Jurkat, Clone E6-1 (cell line): ENCODE results near the gene NES.
A peak's percentile ranks its signal among the peaks of the same experiment; 100 is the strongest.

Experiments used
- DNase-seq: peaks from one replicate; pipeline ENCODE4 v3.0.0-alpha.2; 2011; ENCODE audit warnings: low read depth, low spot score
- H3K4me3 ChIP-seq: 2 replicates; pipeline ENCODE4 v1.5.1; 2011; ENCODE audit warnings: mild to moderate bottlenecking, low read length, control low read depth, moderate library complexity

NES gene

DNA sequence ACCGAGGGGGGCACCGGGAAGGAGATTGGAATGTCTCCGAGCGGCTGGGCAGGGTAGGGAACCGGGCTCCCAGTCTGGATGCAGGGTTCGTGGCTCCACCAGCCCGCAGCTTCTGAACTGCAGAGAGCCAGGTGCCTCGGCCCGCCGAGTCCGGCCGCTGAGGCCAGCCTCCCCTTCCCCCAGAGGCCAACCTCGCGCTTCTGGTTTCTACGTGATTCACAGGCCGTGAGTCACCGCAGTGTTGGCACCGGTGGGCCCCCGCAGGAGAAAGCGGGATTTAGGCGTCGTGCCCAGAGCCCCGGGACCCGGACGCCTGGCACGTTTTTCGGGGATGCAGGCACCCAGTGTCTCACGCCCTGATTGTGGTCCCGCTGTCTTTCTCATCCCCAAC lies 27.7 kb upstream of the NES start:
- no peak overlapping the region for H3K4me3 ChIP-seq
- no peak for DNase-seq

DNA sequence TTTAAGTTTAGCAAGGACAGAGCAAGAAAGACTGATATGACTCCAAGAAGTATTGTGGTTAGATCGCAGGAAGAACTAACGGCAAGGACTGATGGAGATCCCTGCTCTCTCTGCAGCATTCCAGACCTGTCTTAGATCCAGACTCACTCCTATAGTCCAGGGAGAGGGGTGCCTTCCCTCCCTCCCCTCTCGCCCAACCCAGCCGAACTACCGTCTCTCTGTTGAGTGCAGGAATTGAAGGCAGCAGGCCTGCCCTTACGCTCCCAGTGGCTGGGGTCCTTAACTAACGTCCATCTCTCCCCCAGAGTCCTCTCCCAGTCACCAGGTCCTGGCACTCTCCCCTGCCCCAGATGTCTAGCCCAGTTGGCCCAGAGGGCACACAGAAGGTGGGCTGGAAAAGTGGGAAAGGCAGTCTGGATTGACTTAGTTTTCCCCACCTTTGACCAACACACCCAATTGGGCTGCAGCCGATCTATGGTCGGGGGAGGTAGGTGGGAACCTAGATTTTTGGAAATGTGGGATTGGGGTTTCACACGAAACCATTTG lies 27.0 kb upstream of the NES start:
- H3K4me3 ChIP-seq, result no peak overlapping the region
- DNase-seq, result no peak

DNA sequence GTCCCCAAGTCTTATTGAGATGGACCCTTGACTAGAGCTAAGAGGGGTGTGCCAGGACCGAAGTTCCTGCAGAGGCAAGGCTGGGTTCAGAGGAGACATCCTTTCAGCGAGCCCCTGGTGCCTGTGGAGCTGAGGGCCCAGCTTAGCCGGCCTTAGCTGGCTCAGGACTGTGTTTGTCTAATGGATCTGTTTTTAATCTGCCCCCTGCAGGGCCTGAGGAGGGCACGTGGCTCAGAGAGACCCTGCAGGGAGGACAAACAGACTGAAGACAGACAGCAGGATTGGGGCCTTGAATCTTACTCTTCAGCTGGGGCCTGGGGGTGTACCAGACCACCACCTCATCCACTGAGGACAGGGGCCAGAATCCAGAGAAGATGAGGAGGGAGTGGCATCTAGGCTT lies 26.5 kb upstream of the NES start:
- H3K4me3 ChIP-seq, result no peak overlapping the region

DNA sequence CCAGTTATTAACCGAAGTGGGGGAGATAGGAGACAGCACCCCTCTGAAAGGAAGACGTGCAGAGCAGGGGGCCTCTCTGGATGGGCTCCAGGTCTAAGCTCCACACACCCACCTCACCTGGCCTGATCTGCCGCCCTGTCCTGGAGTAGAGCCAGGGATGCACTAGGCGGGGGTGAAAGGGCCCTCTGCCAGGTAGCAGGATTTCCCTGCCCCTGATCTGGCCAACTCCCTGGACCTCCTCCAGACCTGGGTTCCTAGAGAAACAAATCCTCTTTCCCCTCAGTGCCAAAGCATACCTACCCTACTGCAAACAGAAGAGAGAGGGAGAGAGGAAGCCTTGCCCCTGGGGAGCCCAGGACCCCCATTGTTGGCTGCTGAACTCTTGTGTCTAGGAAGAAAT lies 26.1 kb upstream of the NES start:
- H3K4me3 ChIP-seq, result no peak overlapping the region
- no peak for DNase-seq

More for the DNA sequence above, 26.5 kb upstream of the NES start:
- DNase-seq, result no peak

DNA sequence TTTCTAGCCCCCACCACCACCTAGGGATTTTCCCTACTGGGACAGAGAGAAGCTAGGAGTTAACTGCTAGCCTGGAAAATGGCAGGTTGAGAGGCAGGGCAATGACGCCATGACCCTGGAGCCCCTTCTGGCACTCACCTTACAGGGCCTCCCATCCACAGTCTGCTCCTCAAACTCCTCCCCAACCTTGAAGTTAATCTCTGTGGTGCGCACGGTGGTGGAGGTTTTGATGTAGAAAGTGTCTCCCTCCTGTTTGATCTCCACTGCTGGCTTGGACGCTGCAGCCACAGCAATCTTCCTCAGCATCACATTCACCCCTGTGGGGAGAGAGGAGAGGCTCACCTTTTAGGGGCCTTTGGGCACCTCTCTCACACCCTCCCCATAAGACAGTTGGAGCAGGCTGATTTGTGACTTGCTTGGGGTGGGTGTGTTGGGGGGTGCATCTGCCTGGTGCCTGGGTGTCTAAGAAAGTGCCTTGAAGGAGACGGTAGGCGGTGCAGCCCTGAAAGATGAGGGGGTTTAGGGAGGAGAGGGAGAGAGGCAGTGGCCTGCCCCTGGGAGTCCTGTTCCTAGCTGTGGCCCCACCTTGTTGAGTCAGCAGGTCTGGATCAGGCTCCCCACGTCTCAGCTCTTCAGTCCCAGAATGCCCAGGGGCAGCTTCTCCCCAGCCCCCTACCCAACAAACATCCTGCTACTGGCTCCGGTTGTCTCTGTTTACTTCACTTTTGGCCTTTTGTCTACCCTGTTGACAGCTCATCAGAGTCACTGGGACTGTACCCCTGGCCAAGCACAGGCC lies 23.7 kb upstream of the NES start:
- peak; percentile 72 for DNase-seq

DNA sequence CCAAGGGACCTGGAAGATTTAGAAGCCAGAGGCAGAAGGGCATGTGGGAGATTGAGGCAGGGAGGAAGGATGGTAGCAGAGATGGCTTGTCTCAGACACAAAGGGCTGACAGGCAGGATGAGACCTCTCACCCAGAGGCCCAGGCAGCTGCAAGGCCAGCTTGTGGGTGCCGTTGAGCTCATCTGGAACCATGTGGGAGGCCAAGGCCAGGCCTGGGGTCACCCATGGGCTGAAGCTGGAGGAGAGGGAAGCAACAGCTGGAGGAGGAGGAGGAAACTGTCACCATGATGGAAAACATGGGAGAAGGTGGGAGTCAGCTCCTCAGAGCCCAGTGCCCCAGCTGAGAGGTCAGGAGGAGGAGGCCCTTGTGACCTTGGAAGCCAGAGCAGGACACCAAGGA lies 21.8 kb upstream of the NES start:
- no peak overlapping the region for H3K4me3 ChIP-seq
- no peak for DNase-seq

More for the DNA sequence above, 23.7 kb upstream of the NES start:
- H3K4me3 ChIP-seq, result no peak overlapping the region

DNA sequence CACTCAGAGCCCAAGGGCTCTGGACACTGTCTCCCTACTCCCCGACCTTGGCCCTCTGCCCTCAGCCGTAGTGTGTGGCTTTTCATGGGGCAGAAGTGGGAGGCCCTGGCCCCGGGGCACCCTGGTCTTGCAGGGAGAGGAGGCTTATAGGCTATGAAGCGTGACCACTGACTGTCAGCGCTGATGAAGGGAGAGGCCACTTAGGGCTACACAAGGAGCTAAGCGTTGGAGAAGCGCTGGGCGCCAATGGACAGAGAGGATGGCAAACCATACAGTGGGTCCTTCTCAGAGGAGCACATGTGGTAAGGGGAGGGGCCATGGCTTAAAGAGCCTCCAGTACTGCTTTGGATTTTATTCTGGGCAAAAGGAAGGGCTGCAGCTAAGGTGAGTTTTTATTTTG lies 20.3 kb upstream of the NES start:
- no peak overlapping the region for H3K4me3 ChIP-seq
- DNase-seq, result no peak

DNA sequence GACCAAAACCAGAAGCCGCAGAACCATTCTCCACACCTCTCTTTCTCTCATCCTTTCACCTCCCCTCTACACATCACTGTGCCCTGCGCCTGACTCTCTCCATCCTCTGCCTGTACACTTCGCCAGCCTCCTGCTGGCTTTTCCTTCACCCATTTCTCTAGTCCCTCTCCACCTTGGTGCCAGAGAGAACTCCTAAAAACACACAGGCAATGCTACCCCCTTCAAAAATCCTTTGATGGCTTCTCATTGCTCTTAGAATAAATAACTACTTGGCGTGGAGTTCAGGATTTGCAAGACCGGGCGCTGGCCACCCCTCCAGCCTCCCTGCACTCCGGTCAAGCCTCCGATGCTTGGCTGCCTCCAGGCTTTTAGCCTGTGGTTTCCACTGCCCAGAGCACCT lies 19.5 kb upstream of the NES start:
- no peak for DNase-seq

DNA sequence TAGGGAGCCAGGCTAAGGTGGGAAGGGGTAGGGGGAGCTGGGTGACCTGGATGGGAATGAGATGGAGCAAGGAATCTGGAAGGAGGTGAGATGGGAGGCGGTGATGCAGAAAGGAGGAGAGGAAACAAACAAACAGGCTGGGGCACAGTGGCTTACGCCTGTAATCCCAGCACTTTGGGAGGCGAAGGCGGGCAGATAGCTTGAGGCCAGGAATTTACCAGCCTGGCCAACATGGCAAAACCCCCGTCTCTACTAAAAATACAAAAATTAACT lies 17.4 kb upstream of the NES start:
- H3K4me3 ChIP-seq, result no peak overlapping the region
- DNase-seq, result no peak

More for the DNA sequence above, 19.5 kb upstream of the NES start:
- no peak overlapping the region for H3K4me3 ChIP-seq

DNA sequence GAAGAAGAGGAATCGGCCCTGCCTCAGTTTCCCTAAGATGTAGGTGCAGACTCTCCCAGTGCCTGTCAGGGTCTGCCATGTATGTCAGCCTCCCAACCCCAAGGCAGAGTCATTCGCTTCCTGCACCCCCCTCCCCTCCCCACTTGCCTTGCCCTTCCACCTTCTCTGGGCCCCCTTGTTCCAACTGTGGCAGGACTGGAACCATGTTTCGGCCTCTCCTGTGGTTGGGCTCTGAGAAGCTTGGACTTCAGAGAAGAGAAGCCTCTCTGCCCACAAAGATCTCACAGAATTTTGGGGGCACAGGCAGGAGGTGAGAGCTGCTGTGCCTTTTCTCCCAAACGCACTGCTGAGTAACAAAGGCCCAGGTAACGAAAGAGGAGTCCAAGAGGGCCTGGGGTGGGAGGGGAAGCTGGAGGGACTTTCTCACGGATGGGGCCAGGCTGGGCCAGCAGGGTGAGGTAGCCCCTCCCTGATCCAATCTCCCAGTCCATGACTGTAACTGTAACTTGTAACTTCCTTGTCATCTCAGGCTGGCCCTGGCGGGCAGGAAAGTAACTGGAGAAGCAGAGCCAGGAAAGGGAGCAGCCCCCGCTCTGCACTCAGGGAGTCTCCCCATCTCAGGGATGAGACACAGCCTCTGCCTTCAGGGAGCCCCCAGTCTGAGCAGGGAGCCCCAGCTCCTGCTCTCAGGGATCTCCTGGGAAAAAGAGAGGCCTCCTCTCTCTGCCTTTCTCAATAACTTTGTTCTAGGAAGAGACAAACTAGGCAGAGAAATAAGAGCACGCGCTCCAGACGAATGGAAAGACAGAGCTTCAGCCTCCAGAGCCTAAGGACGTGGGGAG lies 16.9 kb upstream of the NES start:
- no peak for DNase-seq
- no peak overlapping the region for H3K4me3 ChIP-seq

DNA sequence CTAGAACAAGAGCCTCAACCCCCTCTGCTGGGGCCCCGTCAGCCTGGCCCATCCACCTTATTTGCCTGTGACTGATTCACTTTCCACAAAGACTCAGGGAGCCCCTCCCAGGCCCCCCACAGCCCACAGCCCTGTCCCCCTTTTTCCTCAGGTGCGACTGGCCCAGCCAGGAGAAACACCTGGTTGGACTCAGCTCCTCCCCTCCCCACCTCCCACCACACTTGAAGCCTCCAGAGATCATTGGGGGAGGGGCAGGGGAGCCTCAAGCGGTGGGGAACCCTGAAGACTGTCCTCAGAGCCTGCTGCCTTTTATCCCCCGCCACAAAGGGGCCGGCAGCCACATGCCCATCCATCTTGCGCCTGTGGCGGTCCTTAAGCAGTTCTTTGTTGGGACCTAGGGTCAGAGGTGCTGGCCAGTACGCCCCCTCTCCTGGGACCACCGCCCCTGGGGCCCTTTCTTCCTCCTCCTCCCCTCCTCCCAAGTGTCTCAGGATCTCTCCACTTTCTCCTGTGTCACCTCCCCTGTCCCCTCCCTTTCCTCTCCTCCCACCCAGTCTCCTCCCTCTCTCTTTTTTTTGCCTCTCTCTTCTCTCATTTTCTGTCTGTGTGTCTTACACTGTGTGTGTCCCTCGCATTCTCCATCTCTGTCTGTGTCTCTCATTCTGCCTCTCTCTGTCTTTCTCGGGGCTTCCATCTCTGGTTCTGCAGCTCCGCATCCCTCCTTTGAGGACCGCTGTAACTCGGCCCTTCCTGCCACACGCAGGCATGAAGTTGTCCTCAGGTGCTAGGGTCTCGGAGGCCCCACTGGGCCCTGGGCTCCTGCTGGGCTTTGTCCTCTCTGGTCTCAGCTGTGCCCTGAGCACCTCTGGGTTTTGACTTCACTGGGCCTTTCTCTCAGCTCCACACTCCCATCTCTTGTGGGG lies 16.0 kb upstream of the NES start:
- H3K4me3 ChIP-seq, result peak overlapping the region; percentile 21
- DNase-seq, result peak; percentile 70

DNA sequence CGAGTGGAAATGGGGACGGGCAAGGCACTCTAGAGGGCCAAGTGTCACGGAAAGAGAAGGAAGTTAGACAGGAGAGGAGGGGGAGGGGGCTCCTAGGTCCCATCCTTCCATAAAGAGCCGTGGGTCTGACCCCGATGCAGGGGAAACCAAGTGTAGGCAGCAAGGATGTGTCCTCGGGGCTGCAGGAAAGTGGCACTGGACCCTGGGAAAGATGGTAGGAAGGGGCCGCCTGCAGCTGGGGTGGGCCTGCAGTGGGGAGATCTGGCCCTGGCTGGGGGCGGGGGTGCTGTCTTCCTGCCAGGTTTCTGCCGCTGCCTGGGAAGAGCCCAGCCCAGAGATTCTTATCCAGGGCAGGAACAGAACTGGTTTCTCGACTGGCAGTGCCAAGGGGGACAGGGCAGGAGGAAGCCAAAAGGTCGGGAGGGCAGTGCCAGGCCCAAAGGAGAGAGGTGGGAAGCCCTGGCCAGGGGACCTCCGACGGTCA lies 15.3 kb upstream of the NES start:
- no peak for DNase-seq
- H3K4me3 ChIP-seq, result no peak overlapping the region

DNA sequence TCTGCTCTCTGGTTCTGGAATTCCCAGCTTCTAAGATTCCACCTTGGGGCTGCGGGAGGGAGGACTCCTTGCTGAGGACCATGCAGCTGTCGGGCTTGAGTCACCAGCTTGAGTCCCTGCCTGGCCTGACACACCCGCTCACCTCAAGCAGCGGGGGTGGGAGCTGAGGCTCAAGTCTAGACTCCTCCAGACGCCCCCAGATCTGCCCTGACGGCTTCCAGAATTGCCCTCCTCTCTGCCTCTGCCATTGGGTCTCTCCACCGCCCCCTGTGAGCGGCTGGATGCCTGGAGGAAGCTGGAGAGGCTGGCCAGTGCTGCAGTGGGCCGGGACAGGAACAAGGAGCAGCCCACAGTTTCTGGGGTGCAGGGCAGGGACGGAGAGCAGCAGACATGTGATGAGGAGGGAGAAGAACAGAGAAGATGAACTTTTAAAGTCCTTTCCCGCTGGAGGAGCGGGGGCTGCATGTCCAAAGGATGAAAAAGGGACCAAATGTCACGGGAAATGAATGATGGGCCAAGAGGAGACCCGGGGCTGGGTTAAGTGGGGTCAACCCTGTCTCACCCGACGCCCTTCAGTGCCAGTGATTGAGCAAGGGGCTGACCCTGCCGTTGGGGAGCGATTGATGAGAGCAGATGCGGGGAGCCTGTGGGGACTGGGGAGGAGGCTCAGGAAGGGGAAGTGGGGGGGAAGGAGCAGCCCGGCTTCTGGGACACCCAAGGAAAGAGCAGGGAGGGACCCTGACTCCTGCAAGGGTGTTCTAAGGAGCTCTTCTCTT lies 14.6 kb upstream of the NES start:
- DNase-seq, result no peak
- no peak overlapping the region for H3K4me3 ChIP-seq

DNA sequence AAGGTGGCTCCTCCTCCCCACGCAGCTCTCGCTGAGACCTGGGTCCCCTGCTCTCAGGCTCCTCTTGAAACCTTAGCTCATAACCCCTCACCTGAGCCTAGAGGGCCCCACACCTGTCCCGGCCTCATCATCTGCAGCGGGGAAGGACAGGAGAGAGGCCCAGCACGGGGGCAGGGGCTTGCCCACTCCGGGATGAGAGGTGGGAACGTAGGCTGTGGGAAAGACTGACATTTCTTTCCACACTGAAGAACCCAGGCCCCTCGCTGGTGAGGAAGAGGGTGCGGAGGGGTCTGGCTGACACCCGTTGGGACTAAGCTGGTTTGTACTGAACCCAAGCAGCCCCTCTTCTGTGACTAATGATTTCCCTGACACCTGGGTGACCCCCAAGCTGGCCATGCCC lies 14.0 kb upstream of the NES start:
- no peak for DNase-seq
- no peak overlapping the region for H3K4me3 ChIP-seq

DNA sequence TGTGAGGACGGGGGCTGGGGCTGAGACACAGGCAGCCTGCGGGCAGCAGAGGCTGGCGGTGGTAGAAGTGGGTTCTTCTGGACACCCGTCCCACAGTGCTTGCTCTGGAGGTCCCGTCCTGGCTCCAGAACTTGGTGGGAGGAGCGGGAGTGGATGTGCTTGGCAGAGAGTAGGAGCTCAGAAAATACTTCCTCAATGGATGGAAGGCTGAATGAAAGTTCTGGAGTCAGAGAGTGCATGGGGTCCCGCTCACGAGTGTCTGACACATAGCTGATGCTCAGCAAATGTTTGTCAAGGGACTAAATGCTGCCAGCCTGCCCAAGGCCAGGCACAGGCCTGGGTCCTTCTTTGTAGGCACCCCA lies 13.4 kb upstream of the NES start:
- no peak overlapping the region for H3K4me3 ChIP-seq
- DNase-seq, result no peak

DNA sequence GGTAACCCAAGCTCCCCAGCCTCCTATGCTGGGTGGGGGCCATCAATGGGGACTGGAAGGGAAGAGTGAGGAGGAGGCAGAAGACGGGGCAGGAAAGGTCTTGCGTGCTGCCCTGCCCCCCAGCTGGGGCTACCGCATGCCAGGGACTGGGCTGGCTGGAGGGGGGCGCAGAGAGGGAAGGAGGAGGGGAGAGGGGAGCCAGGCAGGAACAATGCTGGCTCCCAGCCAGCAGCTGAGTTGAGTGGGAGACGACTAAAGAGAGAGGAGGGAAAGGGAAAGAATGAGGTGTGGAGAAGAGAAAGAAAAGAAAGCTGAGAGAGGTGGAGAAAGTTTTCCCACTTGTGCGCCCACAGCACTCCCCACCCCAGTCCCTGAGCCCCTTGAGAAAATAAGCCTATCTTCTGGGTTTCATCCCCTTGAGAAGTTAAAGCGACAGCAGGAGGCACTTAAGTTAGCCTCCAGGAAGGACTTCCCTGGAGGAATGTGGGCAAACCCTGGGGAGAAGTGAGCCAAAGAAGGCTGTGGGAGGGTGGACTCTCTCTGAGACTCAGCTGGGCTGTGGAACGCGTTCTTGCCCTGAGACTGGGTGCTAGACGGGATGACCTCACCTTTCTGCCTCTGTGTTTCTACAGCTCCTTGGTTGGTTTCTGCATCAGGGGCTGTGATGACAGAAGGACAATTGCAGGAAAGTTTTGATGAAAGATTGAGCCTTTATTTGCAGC lies 12.9 kb upstream of the NES start:
- no peak for DNase-seq

DNA sequence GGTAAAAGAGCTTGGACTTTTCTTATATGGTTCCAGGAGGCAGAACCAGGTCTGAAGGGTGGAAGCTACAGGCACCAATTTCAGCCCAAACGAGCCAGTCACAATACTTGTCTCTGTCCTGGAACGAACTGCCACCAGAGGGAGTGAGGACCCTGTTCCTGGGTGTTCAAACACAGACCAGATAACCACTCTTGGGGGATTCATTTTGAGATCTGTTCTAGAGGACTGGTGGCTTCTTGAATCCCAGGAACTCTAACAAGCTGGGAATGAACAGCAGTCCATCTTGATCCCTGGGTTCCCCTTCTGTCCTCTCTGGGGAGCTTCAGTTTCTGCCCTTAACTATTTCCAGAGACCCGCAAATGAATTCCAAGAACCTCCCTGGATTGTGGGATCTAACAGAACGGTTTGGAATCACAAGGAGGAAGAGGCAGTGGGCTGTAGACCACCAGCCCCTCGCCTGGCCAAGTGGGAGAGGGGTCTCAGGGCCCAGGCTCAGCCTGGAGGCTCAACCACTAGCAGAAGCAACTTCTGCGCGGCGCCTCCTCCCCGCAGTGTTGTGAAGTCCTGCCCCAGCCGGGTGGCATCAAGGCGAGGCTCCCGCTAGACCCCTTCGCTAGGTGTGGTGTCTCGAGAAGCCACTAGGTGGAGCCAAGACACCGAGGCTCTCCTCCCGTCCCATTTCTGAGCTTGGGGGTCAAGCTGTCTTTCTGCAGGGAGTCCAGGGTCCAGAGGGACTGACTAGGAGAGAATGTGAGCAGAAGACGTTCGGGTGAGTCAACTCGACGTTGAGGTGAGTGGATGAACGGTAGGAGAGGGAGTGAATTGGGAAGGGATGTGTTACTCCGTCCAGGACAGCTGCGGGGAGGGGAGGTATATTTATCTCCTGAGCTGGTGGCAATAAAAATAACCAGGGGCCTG lies 12.1 kb upstream of the NES start:
- peak; percentile 70 for DNase-seq
- H3K4me3 ChIP-seq, result peak overlapping the region; percentile 33

More for the DNA sequence above, 12.9 kb upstream of the NES start:
- H3K4me3 ChIP-seq, result no peak overlapping the region
